ENCODE results near the gene ADGRG3. TPM values are rescaled to one million over a fixed set of nuclear protein-coding genes. Genes with fewer than 3 reads are reported as not detected.
A peak's percentile ranks its signal among the peaks of the same experiment; 100 is the strongest.

ADGRG3 gene
- total and polyA plus RNA-seq, 2 of the 13 experiments (the other 11 are each of a cell fraction or from before 2014, with no cell fraction given) = 2.7 to 11.8 TPM

- TF ChIP-seq ZNF609 (CRISPR knock-in tag; IDR thresholded peaks at IDR 0.05; ENCODE audit: borderline replicate concordance) (no peak), ZNF280B (CRISPR knock-in tag; IDR thresholded peaks at IDR 0.05; ENCODE audit: borderline replicate concordance) (peak; percentile 48; the same call in 1 of the 2 replicates), SMARCC2 (IDR thresholded peaks at IDR 0.05) (no peak), NR2F2 (IDR thresholded peaks at IDR 0.05; ENCODE audit: borderline replicate concordance, low read depth) (no peak; the same call in 1 of the 2 replicates), TGIF2 (CRISPR knock-in tag; IDR thresholded peaks at IDR 0.05) (peak; percentile 73; the same call in 1 of the 2 replicates), SCMH1 (CRISPR knock-in tag; IDR thresholded peaks at IDR 0.05; ENCODE audit: borderline replicate concordance) (no peak), REST (IDR thresholded peaks at IDR 0.05; ENCODE audit: borderline replicate concordance in 1 of 2, low read depth in 1 of 2, low read length in 2 of 2) (no peak), ZFX (CRISPR knock-in tag; IDR thresholded peaks at IDR 0.05; ENCODE audit: low read depth) (peak; percentile 74), ZNF33B (CRISPR knock-in tag; IDR thresholded peaks at IDR 0.05) (peak; percentile 59; the same call in 1 of the 2 replicates), TIGD3 (CRISPR knock-in tag; IDR thresholded peaks at IDR 0.05; ENCODE audit: borderline replicate concordance) (no peak), PCBP2 (optimal IDR thresholded peaks at IDR 0.05; ENCODE audit: low read depth, low read length, poor library complexity, severe bottlenecking) (no peak), ZNF441 (CRISPR knock-in tag; IDR thresholded peaks at IDR 0.05; ENCODE audit: borderline replicate concordance) (no peak; the same call in 1 of the 2 replicates), ZNF724P (CRISPR knock-in tag; IDR thresholded peaks at IDR 0.05; ENCODE audit: borderline replicate concordance) (peak; percentile 76; the same call in 1 of the 2 replicates), ZNF232 (CRISPR knock-in tag; IDR thresholded peaks at IDR 0.05; ENCODE audit: borderline replicate concordance) (peak; percentile 96; the same call in 1 of the 2 replicates)
Observed at GRCh38 chr16:57648581-57649442, 19.3 kb upstream of the ADGRG3 start (continued).

Data from HepG2 (cell line).